Gastroesophageal sphincter (tissue), 4 donors: Measurements from ENCODE around the gene CES3. TPM values are rescaled to one million over a fixed set of nuclear protein-coding genes. Genes with fewer than 3 reads are reported as not detected.
"Not testable (repeated sequence)": the region's sequence is repeated elsewhere in the genome, so short reads cannot be mapped to it uniquely, and the experiment has no call there.

Experiments
- ATAC-seq: fragments of 150-250 bp; one replicate; pipeline ENCODE4 v1.9.1; 2016; ENCODE audit warnings: mild to moderate bottlenecking, moderate library complexity
- H3K27ac ChIP-seq, 4 donors: fragments of 200-600 bp; sonication (generic) in 3 of 4; 1 replicate in 3 of 4; 2 replicates in 1 of 4; pipeline ENCODE4 v1.5.1; 2016 to 2019
- H3K27me3 ChIP-seq: fragments of 200-600 bp; sonication (generic); one replicate; pipeline ENCODE4 v1.5.1; 2019
- H3K36me3 ChIP-seq, 2 donors: fragments of 200-600 bp; sonication (generic); one replicate each; pipeline ENCODE4 v1.5.1; 2019; ENCODE audit warnings: control low read depth in 1 of 2
- H3K4me1 ChIP-seq, 3 donors: fragments of 200-600 bp; sonication (generic); 1 replicate in 2 of 3; 2 replicates in 1 of 3; pipeline ENCODE4 v1.5.1; 2016 to 2019; ENCODE audit warnings: control low read depth in 2 of 3
- H3K4me3 ChIP-seq, 2 donors: fragments of 200-600 bp; sonication (generic); one replicate each; pipeline ENCODE4 v1.5.1; 2019; ENCODE audit warnings: mild to moderate bottlenecking in 1 of 2, moderate library complexity in 1 of 2
- H3K9me3 ChIP-seq, 3 donors: fragments of 200-600 bp; sonication (generic); one replicate each; pipeline ENCODE4 v1.5.1; 2017 to 2019; ENCODE audit warnings: control low read depth in 2 of 3
- CTCF ChIP-seq, 4 experiments: fragments of 200-600 bp in 2 of 4; fragments of 450-650 bp in 2 of 4; sonication (generic) in 1 of 4; IDR thresholded peaks; one replicate each; pipeline ENCODE4 v1.5.1; 2017 to 2019; ENCODE audit warnings: antibody characterized with exemption in 4 of 4, mild to moderate bottlenecking in 2 of 4, moderate library complexity in 2 of 4
- EP300 ChIP-seq: sonication (generic); formaldehyde crosslinking; IDR thresholded peaks from one replicate; pipeline ENCODE4 v1.6.1; 2017; ENCODE audit warnings: antibody characterized with exemption, mild to moderate bottlenecking
- POLR2A ChIP-seq, 2 donors: fragments of 450-650 bp; IDR thresholded peaks; one replicate each; pipeline ENCODE4 v1.6.1; 2017; ENCODE audit warnings: antibody characterized with exemption in 2 of 2, mild to moderate bottlenecking in 2 of 2, moderate library complexity in 1 of 2
- POLR2AphosphoS5 ChIP-seq: sonication (generic); formaldehyde crosslinking; IDR thresholded peaks from one replicate; pipeline ENCODE4 v1.6.1; 2017; ENCODE audit warnings: antibody characterized with exemption
- WGBS, 2 donors: methylation state at CpG; one replicate each; pipeline ENCODE4 v1.1.5; 2018; ENCODE audit warnings: low coverage in 1 of 2; 5-methylcytosine and 5-hydroxymethylcytosine counted together
- total RNA-seq, 4 donors: library from RNA; depleted of rRNA; stranded (reverse); fragments of >200 nt; gene quantifications; one replicate each; pipeline ENCODE4 v1.1.0, GENCODE V29; 2016

CES3 gene
- total RNA-seq, 4 donors from 2014 or later, result 0.13 to 0.49 (median 0.39) TPM; not detected in 1

DNA sequence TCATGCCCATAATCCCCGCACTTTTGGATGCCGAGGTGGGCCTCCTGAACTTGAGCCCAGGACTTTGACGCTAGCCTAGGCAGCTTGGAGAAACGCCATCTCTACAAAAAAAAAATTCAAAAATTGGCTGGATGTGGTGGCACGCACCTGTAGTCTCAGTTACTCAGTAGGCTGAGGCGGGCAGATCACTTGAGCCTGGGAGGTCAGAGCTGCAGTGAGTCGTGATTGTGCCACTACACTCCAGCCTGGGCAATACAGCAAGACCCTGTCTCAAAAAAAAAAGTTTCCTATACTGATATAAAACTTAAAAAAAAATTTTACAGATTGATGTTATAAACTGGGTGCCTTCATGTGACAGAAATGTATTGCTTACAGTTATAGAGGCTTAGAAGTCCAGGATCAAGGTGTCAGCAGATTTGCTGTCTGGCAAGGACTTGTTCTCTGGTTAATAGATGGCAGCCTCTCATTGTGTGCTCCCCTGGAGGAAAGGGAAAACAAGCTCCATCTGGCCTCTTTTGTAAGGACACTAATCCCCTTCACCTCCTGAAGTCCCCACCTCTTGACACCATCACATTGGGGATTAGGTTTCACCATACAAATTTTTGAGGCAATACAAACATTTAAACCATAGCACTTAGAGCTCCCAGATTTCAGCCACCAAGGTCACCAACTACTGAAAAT, 8.5 kb upstream of the CES3 start:
- H3K36me3 ChIP-seq, result no peaks in the 10 kb centered on the region
- H3K4me3 ChIP-seq, result no peak overlapping the region
- peaks cover 6% of the 10 kb centered on the region for H3K27me3 ChIP-seq
- no peaks in the 10 kb centered on the region for H3K9me3 ChIP-seq
- peaks cover 0 to 17% (median 7%) of the 10 kb centered on the region in 3 donors for H3K4me1 ChIP-seq
- TF ChIP-seq POLR2A (IDR thresholded peaks at IDR 0.05) (no peak), EP300 (no peak), CTCF (IDR thresholded peaks at IDR 0.05) (no peak), POLR2AphosphoS5 (no peak)
- no peak for ATAC-seq
- whole genome bisulfite sequencing, 2 donors, result 64 to 84% methylated on average over 5 to 6 of the region's 7 CpGs
- H3K27ac ChIP-seq, result no peak overlapping the region

GRCh38 chr16:66953462-66954096, 7.5 kb upstream of the CES3 start:
- peaks cover 6% of the 10 kb centered on the region for H3K27me3 ChIP-seq
- 69 to 71% methylated on average over 7 of the region's 10 CpGs for WGBS, 2 donors
- no peak overlapping the region for H3K4me3 ChIP-seq
- no peak for ATAC-seq
- no peak overlapping the region for H3K27ac ChIP-seq
- peaks cover 0 to 9% (median 3%) of the 10 kb centered on the region in 3 donors for H3K4me1 ChIP-seq
- TF ChIP-seq CTCF (IDR thresholded peaks at IDR 0.05) (no peak), EP300 (no peak), POLR2AphosphoS5 (no peak), POLR2A (IDR thresholded peaks at IDR 0.05) (no peak)
- H3K9me3 ChIP-seq, result no peaks in the 10 kb centered on the region
- no peaks in the 10 kb centered on the region for H3K36me3 ChIP-seq

DNA sequence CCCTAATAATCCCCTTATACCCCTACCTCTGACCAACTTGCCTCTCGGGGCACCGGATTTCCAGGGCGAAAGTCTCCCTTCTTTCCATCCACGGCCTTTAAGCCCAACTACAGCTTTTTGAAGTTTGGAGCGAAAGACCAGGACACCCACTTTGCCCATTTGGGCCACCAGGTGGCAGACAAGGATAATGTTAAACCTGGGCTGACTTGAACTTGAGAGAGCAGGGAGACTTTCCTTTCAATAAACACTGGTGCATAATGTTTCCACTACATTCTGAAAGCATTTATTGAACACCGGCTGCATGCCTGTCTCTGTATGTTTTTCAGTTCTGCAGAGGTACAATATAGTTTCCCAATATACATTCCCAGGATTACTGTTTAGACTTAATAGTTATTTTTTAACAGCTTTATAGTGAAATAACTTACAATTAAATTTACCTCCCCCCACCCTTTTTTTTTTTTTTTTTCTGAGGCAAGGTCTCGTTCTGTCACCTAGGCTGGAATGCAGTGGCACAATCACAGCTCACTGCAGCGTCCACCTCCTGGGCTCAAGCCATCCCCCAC, 6.9 kb upstream of the CES3 start:
- WGBS, 2 donors, result 15 to 19% methylated on average over 6 of the region's 8 CpGs
- peak; percentile 71 for ATAC-seq
- Histone ChIP-seq H3K9me3 (no peaks in the 10 kb centered on the region), H3K36me3 (no peaks in the 10 kb centered on the region), H3K27ac (no peak overlapping the region), H3K27me3 (peaks cover 6% of the 10 kb centered on the region), H3K4me3 (no peak overlapping the region), H3K4me1 (peaks cover 0 to 3% (median 0%) of the 10 kb centered on the region in 3 donors)
- TF ChIP-seq CTCF (IDR thresholded peaks at IDR 0.05) (peak in 3 of 4 experiments; percentile 76 to 86 (median 81)), POLR2AphosphoS5 (no peak)

DNA sequence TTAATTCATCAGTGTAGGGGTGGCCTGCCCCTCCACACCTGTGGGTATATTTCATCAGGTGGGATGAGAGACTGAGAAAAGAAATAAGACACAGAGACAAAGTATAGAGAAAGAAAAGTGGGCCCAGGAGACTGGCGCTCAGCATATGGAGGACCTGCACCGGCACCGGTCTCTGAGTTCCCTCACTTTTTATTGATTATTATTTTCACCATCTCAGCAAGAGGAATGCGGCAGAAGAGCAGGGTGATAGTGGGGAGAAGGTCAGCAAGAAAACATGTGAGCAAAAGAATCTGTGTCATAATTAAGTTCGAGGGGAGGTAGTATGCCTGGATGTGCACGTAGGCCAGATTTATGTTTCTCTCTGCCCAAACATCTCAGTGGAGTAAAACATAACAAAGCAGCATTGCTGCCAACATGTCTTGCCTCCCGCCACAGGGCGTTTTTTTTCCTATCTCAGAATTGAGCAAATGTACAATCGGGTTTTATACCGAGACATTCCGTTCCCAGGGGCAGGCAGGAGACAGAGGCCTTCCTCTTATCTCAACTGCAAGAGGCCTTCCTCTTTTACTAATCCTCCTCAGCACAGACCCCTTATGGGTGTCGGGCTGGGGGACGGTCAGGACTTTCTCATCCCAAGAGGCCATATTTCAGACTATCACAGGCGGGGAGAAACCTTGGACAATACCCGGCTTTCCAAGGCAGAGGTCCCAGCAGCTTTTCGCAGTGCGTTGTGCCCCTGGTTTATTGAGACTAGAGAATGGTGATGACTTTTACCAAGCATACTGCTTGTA, 5.5 kb upstream of the CES3 start:
- not testable (repeated sequence) for H3K36me3 ChIP-seq, H3K4me1 ChIP-seq, H3K9me3 ChIP-seq, ATAC-seq, H3K27me3 ChIP-seq, H3K27ac ChIP-seq, H3K4me3 ChIP-seq
- 65 to 78% methylated on average over 11 of the region's 17 CpGs for WGBS, 2 donors

- ATAC-seq, H3K27me3 ChIP-seq, H3K4me1 ChIP-seq, H3K36me3 ChIP-seq, H3K27ac ChIP-seq, H3K9me3 ChIP-seq, H3K4me3 ChIP-seq: not testable (repeated sequence)
- 38 to 67% methylated on average over 1 of the region's 1 CpG for WGBS, 2 donors
These were observed 5.0 kb upstream of the CES3 start for GRCh38 chr16:66956154-66956457.
